Glutamatergic neuron (in vitro differentiated cells): Measurements from ENCODE around the gene ZNF618. TPM values are rescaled to one million over a fixed set of nuclear protein-coding genes. Genes with fewer than 3 reads are reported as not detected.

ENCODE experiments used
- DNase-seq: peaks from one replicate; pipeline ENCODE4 v3.0.0; 2022
- H3K27ac Mint-ChIP-seq: one replicate; pipeline ENCODE4 v1.8.0; 2020; ENCODE audit warnings: mild to moderate bottlenecking, mixed read lengths, inconsistent platforms; ENCODE audit not compliant: unreplicated experiment
- H3K27me3 Mint-ChIP-seq: one replicate; pipeline ENCODE4 v1.8.0; 2020; ENCODE audit warnings: mild to moderate bottlenecking, moderate library complexity, mixed read lengths, inconsistent platforms; ENCODE audit not compliant: unreplicated experiment
- H3K36me3 Mint-ChIP-seq: one replicate; pipeline ENCODE4 v1.8.0; 2020; ENCODE audit warnings: mild to moderate bottlenecking, mixed read lengths, inconsistent platforms; ENCODE audit not compliant: unreplicated experiment
- H3K4me1 Mint-ChIP-seq: one replicate; pipeline ENCODE4 v1.8.0; 2020; ENCODE audit warnings: mild to moderate bottlenecking, low read depth, mixed read lengths, inconsistent platforms; ENCODE audit not compliant: unreplicated experiment
- H3K4me3 Mint-ChIP-seq: one replicate; pipeline ENCODE4 v1.8.0; 2020; ENCODE audit warnings: mild to moderate bottlenecking, mixed read lengths, inconsistent platforms; ENCODE audit not compliant: unreplicated experiment
- H3K9me3 Mint-ChIP-seq: one replicate; pipeline ENCODE4 v1.8.0; 2020; ENCODE audit warnings: mild to moderate bottlenecking, moderate library complexity, mixed read lengths, inconsistent platforms; ENCODE audit not compliant: unreplicated experiment
- CTCF ChIP-seq: fragments of 200-600 bp; sonication (generic); IDR thresholded peaks from one replicate; pipeline ENCODE4 v1.5.0; 2021; ENCODE audit not compliant: partially characterized antibody, unreplicated experiment
- total RNA-seq: library from RNA; stranded (reverse); fragmentation: NEBNext Ultra II Directional; extraction: Animal tissue kit (Norgen Biotek cat#: 25700); gene quantifications from one replicate; pipeline ENCODE4 v1.2.1, GENCODE V29; 2021; ENCODE audit not compliant: unreplicated experiment

Gene ZNF618
- total RNA-seq, 1 donor from 2014 or later: 114 TPM

- Mint-ChIP-seq H3K36me3 (peaks cover 9% of the 10 kb centered on the region), H3K27ac (peak overlapping the region; percentile 90), H3K9me3 (peaks cover 21% of the 10 kb centered on the region), H3K4me1 (peaks cover 25% of the 10 kb centered on the region), H3K27me3 (peaks cover 14% of the 10 kb centered on the region), H3K4me3 (no peak overlapping the region)
- TF ChIP-seq CTCF: peak; percentile 43
- peak; percentile 61 for DNase-seq
Observed at GRCh38 chr9:114033397-114034103, 157.4 kb downstream of the ZNF618 start.

DNA sequence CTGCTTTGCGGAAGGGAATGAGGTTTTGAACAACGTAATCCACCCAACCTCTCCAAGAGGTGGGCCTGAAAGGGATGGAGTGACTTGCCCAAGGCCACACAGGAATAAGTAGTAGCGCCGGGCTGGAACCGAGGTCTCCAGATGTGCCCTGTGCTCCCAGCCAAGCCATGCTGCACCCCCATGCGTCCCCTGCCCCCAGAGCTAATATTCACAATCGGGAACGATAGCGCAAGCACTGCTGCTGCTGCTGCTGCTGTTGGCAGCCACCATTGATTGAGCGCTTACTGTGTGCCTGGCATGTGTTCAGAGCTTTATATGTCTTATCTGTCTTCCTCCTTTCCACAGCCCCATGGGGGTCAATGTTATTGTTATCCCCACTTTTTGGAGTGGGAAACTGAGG, 158.1 kb downstream of the ZNF618 start:
- H3K27ac Mint-ChIP-seq: no peak overlapping the region
- DNase-seq: no peak
- H3K4me1 Mint-ChIP-seq: peaks cover 25% of the 10 kb centered on the region
- peaks cover 19% of the 10 kb centered on the region for H3K9me3 Mint-ChIP-seq
- no peak for TF ChIP-seq CTCF
- no peak overlapping the region for H3K4me3 Mint-ChIP-seq
- H3K27me3 Mint-ChIP-seq: peaks cover 14% of the 10 kb centered on the region
- peaks cover 9% of the 10 kb centered on the region for H3K36me3 Mint-ChIP-seq

- DNase-seq: no peak
- H3K9me3 Mint-ChIP-seq: peaks cover 17% of the 10 kb centered on the region
- TF ChIP-seq CTCF: no peak
- peaks cover 25% of the 10 kb centered on the region for H3K4me1 Mint-ChIP-seq
- no peak overlapping the region for H3K27ac Mint-ChIP-seq
- H3K27me3 Mint-ChIP-seq: peaks cover 14% of the 10 kb centered on the region
- H3K36me3 Mint-ChIP-seq: peaks cover 9% of the 10 kb centered on the region
- no peak overlapping the region for H3K4me3 Mint-ChIP-seq
Observed at GRCh38 chr9:114034661-114035062, 158.6 kb downstream of the ZNF618 start.

DNA sequence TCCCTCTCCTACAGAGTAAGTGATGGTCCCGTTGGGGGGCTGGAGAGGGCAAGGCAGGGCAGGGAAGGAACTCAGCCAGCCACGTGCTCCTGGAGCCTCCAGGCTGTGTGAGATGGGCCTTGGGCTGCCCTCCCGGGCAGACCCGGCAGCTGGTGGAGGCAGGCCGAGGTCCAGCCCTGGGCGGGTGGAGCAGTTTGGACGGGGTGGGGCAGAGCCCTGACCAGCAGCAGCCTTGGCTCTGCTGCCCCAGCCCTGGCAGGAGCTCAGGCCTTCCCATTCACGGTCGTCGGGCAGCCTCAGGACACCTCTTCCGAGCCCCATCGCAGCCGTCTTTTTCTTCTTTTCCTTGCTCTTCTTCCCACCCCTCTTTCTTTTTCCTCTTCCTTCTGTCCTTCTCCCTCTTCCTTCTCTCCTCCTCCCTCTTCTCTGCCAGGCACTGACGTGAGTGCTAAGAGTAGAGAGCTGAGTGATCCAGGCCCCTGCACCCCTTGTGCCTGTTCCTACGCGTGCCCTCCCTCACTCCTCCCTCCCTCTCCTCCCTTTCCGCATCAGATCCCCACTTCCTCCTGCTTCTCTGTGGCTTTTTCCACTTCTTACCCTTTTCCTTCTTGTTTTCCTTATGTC, 159.2 kb downstream of the ZNF618 start:
- Mint-ChIP-seq H3K36me3 (peaks cover 9% of the 10 kb centered on the region), H3K9me3 (peaks cover 17% of the 10 kb centered on the region), H3K4me3 (no peak overlapping the region), H3K27ac (no peak overlapping the region), H3K27me3 (peaks cover 14% of the 10 kb centered on the region), H3K4me1 (peaks cover 25% of the 10 kb centered on the region)
- no peak for TF ChIP-seq CTCF
- no peak for DNase-seq
